Fibroblast of pulmonary artery (primary cell): ENCODE measurements around the gene NELFA.

Experiments used
- DNase-seq: peaks from one replicate; pipeline ENCODE4 v3.0.0-alpha.2; 2010; ENCODE audit warnings: low read depth
- H3K4me3 ChIP-seq: replicated peaks from 2 replicates; pipeline ENCODE4 v1.5.1; 2011; ENCODE audit warnings: low read depth, mild to moderate bottlenecking, control low read depth, low read length, moderate library complexity
- TF ChIP-seq, protein P1 (sequence below): IDR thresholded peaks from 2 replicates; pipeline ENCODE4 v1.5.1; 2011; ENCODE audit warnings: mild to moderate bottlenecking, control low read depth, low read length, inconsistent platforms; ENCODE audit errors: missing control alignments

The NELFA gene

DNA sequence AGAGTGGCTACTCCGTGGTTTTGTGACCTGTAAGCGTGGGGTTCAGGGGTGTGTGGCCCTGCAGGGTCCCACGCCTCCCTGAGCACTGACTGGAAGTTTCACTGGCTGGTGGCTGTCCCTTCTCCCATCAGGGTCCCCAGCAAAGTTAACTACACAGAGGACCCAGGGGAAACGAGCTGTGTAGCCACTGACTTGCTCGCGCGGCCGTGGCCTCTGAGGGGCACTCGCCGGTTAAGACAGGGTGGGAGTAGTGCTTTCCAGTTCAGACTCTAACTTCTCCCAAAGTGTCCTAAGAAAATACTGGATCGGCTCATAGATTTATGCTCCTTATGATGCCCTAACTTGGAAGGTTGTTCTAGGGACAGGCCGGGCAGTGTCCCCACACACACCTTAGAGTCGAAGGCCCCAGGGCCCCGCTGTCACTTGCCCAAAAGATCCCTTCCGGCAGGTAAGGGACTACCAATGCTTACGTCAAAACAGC lies 28.2 kb downstream of the NELFA start:
- no peak overlapping the region for H3K4me3 ChIP-seq
- DNase-seq: no peak
- TF ChIP-seq, protein P1, sequence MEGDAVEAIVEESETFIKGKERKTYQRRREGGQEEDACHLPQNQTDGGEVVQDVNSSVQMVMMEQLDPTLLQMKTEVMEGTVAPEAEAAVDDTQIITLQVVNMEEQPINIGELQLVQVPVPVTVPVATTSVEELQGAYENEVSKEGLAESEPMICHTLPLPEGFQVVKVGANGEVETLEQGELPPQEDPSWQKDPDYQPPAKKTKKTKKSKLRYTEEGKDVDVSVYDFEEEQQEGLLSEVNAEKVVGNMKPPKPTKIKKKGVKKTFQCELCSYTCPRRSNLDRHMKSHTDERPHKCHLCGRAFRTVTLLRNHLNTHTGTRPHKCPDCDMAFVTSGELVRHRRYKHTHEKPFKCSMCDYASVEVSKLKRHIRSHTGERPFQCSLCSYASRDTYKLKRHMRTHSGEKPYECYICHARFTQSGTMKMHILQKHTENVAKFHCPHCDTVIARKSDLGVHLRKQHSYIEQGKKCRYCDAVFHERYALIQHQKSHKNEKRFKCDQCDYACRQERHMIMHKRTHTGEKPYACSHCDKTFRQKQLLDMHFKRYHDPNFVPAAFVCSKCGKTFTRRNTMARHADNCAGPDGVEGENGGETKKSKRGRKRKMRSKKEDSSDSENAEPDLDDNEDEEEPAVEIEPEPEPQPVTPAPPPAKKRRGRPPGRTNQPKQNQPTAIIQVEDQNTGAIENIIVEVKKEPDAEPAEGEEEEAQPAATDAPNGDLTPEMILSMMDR: no peak

DNA sequence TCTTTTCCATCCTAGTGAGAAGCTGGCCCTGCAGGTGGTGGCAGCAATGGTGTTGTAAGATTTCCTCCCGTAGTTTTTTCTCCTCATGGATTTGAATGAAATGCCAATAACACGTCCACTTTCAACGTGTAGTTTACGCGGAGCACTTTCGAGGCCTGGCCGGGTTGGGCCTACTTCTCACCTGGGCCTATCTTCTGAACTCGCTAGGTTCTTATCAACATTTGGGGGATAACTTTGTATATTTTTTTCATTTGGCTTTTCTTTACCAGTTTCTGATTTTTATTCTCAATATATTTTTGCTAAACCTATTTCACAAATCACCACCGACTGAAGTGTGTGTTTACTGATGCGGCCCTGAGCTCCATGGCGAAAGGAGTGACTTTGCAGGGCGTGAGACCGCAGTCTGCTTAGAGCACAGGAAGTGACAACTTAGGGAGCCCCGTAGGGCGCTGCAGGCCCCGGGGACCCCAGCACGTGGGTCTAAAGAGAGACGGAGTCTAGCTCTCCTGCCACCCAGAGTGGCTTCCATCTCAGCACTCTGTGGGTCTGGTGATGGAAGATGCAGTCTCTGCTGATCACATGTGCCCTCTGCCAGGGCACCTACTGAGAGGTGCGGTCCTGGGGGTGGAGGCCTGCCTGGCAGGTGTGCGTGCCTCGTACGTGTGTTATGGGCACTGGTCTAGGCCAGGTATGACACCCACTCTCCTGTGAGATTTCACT lies 29.1 kb downstream of the NELFA start:
- H3K4me3 ChIP-seq: no peak overlapping the region
- TF ChIP-seq, protein P1: no peak
- DNase-seq: no peak

DNA sequence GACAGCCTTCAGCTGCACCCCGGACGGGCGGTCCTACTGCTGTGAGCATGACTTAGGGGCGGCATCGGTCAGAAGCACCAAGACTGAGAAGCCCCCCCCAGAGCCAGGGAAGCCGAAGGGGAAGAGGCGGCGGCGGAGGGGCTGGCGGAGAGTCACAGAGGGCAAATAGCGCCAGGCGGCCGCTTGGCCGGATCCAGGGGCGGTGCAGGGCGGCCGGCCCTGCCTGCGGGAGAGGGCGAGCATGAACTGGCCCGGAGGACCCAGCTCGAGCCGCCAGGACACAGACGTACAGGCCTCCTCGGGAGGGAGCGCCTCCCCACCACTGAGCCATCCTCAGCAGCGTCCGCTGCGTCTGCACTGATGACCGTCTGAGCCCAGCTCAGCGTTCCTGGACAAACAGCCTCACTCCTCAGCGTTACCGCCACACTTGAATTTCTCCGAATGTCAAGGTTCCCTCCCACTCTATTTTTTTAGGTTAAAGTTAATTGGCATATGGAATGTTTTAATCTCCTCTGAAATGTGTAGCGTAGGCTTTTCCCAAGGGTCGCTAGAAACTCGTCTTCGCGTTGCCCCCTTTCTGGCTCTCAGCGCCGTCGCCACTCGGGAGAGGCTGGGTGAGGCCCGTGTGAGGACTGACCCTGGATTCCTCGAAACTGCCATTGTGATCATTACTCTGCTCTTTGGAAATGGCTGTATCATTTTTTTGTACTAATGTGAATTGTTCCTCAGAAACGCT lies 29.9 kb downstream of the NELFA start:
- TF ChIP-seq, protein P1: no peak
- no peak overlapping the region for H3K4me3 ChIP-seq
- DNase-seq: no peak

DNA sequence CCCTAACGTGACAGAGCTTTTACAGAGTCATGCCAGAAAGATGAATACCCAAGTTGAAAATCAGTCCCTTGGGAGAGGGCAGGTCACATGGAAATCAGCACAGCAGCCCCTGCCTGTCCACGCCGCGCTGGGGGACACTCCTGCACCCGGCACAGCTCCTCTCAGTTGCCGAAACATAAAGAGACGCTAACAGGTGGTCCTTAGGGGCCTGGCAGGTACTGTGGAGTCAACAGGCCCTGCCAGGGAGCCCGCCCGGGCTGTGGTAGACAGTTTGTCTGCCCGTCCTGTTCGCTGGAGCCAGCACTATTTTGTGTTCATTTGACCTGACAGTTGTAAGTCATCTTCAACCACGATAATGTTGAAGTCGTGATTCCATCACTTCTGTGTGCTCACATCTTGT lies 30.5 kb downstream of the NELFA start:
- H3K4me3 ChIP-seq: no peak overlapping the region
- no peak for DNase-seq
- TF ChIP-seq, protein P1: no peak

DNA sequence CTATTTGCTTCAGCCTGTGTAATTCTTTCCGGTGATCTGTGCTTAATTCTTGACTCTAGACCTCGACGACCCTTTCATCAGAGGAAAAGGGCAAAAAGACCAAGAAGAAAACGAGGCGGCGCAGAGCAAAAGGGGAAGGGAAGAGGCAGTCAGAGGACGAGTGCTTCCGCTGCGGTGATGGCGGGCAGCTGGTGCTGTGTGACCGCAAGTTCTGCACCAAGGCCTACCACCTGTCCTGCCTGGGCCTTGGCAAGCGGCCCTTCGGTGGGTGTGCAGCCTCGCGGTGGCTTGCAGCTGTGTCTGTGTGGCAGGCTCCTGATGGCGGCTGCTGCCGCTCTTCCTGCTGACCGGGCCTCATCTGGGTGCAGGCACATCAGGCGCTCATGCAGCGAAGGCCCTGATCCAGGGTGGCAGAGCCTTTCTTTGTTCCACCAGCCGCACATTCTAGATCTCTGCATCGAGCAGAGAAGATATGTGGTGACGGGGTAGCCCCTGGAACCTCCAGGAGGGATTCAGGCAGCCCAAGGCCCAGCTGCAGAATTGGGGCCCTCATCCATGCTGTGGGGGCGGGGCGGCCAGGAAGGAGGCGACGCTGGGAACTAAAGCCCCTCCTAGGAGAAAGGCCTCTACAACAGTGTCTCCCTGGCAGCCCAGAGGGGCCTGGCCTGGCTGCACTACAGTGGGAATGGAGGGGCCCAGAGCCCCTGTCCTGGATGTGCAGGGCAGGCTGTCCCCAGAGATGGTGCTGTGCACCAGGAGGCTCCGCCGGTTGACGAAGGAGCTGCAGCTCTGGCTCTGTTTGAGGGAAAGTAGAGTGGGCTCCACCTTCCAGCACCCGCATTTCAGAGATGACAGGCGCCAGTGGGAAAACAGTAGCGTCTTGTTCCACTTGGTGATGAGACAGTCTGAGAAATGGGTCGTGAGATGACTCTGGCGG lies 32.1 kb downstream of the NELFA start:
- TF ChIP-seq, protein P1: no peak
- H3K4me3 ChIP-seq: no peak overlapping the region
- DNase-seq: no peak

DNA sequence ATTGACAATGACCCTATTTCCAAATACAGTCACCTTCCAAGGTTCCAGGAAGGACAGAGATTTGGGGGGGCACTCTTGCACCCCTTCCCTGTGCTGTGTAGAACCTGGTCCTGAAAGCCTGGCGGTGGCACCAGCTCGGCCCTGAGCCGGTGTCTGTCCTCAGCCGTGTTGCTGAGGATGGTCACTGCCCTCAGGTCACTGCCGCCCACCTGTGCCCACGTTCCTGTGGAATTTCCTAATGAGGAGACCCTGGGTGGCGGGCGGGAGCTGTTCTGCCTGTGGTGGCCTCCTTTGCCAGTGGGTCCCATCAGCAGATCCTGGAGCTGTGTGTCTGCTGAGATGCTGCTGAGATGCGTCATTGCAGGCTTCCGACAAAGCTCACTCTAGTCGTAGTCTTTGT lies 32.9 kb downstream of the NELFA start:
- H3K4me3 ChIP-seq: no peak overlapping the region
- TF ChIP-seq, protein P1: no peak
- DNase-seq: no peak
